ENCODE data around the gene LZIC.

The LZIC gene

DNA sequence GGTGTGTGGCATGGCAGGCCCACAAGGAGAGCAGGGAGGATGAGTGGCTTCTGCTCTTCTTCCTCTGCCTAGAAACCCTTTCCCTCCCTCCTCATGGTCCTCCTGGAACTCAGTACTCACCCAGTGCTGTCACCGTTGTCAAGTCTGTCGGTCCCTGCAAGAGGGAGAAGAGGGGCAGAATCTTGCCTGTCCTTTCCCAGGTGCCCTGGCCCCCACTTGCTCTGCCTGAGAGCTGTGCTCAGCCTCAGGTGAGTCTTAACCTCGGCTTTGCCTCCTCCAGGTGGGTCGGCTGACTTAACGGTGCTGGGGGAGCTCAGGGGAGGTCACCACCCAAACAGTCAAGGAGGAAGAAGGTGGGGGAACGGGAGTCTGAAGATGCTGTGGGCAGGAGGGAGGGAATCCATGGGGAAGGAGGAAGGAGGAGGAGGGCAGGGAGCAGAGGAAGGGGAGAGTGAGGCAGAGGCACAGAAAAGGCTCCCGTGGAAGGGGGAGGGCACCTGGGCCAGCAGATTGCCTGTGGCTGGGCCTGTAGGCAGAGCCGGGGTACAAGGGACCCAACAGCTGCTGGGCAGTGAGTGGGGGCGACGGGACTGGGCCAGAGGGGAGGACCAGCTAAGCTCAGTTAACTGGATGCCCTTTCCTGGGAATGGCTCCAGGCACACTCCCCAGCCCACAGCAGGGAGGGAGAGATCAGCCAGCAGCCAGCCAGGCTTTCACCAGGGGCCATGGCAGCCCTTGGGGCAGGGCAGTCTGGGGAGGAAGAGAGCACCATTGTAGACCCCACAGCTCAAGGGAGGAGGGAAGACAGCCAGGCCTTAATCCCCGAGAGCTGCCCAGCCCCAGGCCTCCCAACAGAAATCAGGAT is 59.4 kb downstream of the LZIC start:
- no peak for DNase-seq

DNA sequence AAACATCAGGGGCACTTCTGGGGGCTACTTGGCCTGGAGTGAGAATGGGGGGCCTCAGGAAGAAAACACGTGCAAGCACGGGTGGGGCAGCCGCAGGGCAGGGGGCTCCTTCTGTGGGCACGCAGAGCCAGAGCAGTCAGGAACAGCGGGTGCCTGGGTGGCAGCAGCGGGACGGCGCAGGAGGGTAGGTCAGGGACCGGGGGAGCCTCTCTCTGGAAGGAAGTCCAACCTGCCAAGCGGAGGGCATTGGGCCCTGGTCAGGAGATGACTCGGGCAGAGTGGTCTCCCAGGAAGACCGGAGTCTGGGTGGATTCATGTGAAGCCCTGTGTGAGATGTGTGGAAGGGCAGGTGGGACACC is 60.3 kb downstream of the LZIC start:
- DNase-seq, result no peak

DNA sequence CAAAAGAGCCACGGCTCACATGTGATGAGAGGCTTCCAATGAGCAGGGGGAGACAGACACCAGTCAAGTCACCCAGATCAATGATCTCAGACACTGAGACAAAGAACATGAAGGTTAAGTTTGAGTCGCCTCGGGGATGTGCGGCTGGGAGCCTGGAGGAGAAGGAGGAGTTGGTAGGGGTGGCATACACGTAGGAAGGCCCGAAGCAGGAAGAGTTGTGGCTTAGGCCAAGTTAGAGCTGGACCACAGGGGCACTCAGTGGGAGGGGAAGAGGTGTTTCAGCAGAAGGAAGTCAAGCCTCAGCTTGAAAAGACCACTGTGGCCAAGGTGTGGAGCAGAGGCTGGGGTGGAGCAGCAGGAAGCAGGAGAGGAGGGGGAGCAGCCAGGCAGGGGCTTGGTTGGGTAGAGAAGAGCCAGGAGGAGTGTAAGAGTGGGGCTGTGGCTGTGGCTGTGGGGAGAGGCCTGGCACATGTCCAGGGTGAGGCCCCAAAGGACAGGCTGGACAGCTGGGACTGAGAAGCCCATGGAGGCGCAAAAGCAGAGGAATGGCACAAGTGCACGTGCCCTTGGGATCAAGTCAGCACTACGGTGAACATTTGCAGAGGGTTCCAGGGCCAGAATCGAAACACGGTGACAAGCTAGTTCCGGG is 60.8 kb downstream of the LZIC start:
- DNase-seq, result no peak

DNA sequence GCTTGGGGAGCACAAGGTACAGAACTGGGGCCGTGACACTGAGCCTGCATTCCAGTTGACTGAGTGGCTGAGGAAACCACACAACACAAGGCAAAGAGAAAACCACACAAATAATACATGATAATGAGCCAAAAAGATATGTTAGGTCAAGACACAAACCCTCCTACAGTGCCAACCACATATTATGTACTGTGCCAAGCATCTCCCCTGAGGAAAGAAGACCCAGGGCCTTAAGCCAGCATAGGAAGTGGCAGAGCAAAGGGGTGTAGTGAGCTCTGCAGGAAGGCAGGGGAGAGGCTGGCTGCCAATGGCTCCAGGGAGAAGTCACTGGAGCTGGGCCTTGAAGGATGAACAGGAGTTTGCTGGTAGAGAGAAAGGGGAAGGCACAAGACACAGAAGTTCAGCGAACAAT is 61.3 kb downstream of the LZIC start:
- DNase-seq, result no peak

All from NCI-H1092 treated with DMSO at 0.1 percent for 48 hours (cell line).